D721Med (cell line): ENCODE measurements around the gene GALNT17.
"Not testable (repeated sequence)": the region's sequence is repeated elsewhere in the genome, so short reads cannot be mapped to it uniquely, and the experiment has no call there.

ENCODE experiments used
- DNase-seq: peaks from one replicate; pipeline ENCODE4 v3.0.0; 2011; ENCODE audit warnings: low spot score; ENCODE audit not compliant: insufficient read length
- FAIRE-seq: peaks from 2 replicates; lab custom pipeline; 2011; peaks lifted over from hg19 to GRCh38; lab: Jason Lieb, UNC
- CTCF ChIP-seq: IDR thresholded peaks from 2 replicates; pipeline ENCODE4 v1.5.1; 2012; ENCODE audit warnings: mild to moderate bottlenecking, control low read depth; ENCODE audit not compliant: insufficient read depth; ENCODE audit errors: missing control alignments

The GALNT17 gene

GRCh38 chr7:71186535-71187057 lies 54.7 kb downstream of the GALNT17 start:
- FAIRE-seq, result no peak
- TF ChIP-seq CTCF, result no peak

GRCh38 chr7:71191771-71192170 lies 59.8 kb downstream of the GALNT17 start:
- DNase-seq, result no peak
- TF ChIP-seq CTCF, result no peak
- no peak for FAIRE-seq

More at GRCh38 chr7:71186535-71187057, 54.7 kb downstream of the GALNT17 start:
- no peak for DNase-seq

- TF ChIP-seq CTCF, result no peak
- DNase-seq (no peak), FAIRE-seq (no peak)
These were observed 61.3 kb downstream of the GALNT17 start for GRCh38 chr7:71193099-71193810.

GRCh38 chr7:71198391-71198790 lies 66.4 kb downstream of the GALNT17 start:
- no peak for TF ChIP-seq CTCF
- DNase-seq (no peak), FAIRE-seq (no peak)

- TF ChIP-seq CTCF, result no peak
- no peak for DNase-seq
- no peak for FAIRE-seq
These were observed 66.9 kb downstream of the GALNT17 start for GRCh38 chr7:71198887-71199286.

GRCh38 chr7:71206184-71206583 lies 74.2 kb downstream of the GALNT17 start:
- FAIRE-seq (no peak), DNase-seq (no peak)
- TF ChIP-seq CTCF, result no peak

- FAIRE-seq, result no peak
- no peak for DNase-seq
- no peak for TF ChIP-seq CTCF
These were observed 76.9 kb downstream of the GALNT17 start for GRCh38 chr7:71208881-71209280.

GRCh38 chr7:71209484-71209883 lies 77.5 kb downstream of the GALNT17 start:
- not testable (repeated sequence) for DNase-seq, FAIRE-seq
